ENCODE measurements around the gene STN1.
"Not testable (repeated sequence)": the region's sequence is repeated elsewhere in the genome, so short reads cannot be mapped to it uniquely, and the experiment has no call there.

The STN1 gene

DNA sequence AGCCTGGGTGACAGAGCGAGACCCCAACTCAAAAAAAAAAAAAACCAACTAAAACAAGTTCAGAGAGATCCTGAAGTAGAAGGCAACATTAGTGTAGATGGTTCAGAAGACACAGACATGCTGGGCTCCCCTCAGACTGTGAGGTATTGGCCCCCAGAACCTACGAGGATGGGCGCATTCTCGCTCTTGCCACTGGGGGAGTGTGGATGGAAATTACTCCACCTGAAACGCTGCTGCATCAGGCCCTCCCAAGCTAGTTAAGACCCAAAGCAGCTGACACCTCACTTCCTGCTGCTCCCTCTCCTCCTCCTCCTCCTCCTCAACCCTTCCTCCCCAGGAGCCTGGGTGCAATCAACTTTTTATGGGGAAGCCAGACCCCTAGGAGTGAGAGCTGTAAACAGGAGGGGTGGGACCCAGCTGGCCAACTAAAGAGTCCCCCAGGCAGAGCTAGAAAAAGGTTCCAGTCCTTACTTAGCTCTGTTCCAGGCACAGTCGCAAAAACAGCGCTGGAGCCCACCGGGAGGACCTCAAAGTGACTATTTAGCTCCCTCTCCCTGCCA is 70.0 kb downstream of the STN1 start:
- no peaks in the 10 kb centered on the region for H3K36me3 ChIP-seq (ENCODE audit: insufficient read depth, low read length)
- H3K4me3 ChIP-seq (ENCODE audit: low read depth, low read length, poor library complexity, severe bottlenecking) = no peak overlapping the region
- no peaks in the 10 kb centered on the region for H3K79me2 ChIP-seq (ENCODE audit: insufficient read depth, low read length)
- no peaks in the 10 kb centered on the region for H3K9me3 ChIP-seq (ENCODE audit: low read length)
- H3K4me1 ChIP-seq (ENCODE audit: insufficient read depth, low read length, severe bottlenecking) = peaks cover 8% of the 10 kb centered on the region
- H3K27me3 ChIP-seq (ENCODE audit: insufficient read depth, low read length) = no peaks in the 10 kb centered on the region
- TF ChIP-seq, protein P1, sequence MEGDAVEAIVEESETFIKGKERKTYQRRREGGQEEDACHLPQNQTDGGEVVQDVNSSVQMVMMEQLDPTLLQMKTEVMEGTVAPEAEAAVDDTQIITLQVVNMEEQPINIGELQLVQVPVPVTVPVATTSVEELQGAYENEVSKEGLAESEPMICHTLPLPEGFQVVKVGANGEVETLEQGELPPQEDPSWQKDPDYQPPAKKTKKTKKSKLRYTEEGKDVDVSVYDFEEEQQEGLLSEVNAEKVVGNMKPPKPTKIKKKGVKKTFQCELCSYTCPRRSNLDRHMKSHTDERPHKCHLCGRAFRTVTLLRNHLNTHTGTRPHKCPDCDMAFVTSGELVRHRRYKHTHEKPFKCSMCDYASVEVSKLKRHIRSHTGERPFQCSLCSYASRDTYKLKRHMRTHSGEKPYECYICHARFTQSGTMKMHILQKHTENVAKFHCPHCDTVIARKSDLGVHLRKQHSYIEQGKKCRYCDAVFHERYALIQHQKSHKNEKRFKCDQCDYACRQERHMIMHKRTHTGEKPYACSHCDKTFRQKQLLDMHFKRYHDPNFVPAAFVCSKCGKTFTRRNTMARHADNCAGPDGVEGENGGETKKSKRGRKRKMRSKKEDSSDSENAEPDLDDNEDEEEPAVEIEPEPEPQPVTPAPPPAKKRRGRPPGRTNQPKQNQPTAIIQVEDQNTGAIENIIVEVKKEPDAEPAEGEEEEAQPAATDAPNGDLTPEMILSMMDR (IDR thresholded peaks at IDR 0.05; ENCODE audit: low read length) = no peak
- TF ChIP-seq EZH2 (IDR thresholded peaks at IDR 0.05; ENCODE audit: borderline replicate concordance, low read length) = no peak
- H2AFZ ChIP-seq (ENCODE audit: low read length) = no peak overlapping the region
- H3K4me2 ChIP-seq (ENCODE audit: low read length) = no peak overlapping the region
- H4K20me1 ChIP-seq (ENCODE audit: insufficient read depth, low read length) = no peaks in the 10 kb centered on the region
- H3F3A ChIP-seq (ENCODE audit: insufficient read depth, low read length) = no peaks in the 10 kb centered on the region
- no peak overlapping the region for H3K9ac ChIP-seq (ENCODE audit: low read length)
- H3K9me2 ChIP-seq (ENCODE audit: low read depth, low read length) = no peaks in the 10 kb centered on the region
- no peak overlapping the region for H3K27ac ChIP-seq (ENCODE audit: low read depth, low read length, poor library complexity, severe bottlenecking)

DNA sequence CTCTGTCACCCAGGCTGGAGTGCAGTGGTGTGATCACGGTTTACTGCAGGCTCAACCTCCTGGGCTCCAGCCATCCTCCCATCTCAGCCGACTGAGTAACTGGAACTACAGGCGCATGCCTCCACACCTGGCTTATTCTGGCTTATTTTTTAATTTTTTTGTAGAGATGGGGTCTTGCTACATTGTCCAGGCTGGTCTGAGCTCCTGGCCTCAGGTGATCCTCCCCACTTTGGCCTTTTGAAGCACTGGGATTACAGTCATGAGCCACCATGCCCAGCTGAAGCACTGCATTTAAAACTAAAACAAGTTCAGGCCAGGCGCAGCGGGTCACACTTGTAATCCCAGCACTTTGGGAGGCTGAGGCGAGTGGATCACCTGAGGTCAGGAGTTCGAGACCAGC is 70.6 kb downstream of the STN1 start:
- Histone ChIP-seq H3K4me1 (ENCODE audit: insufficient read depth, low read length, severe bottlenecking) (peaks cover 8% of the 10 kb centered on the region), H3K79me2 (ENCODE audit: insufficient read depth, low read length) (no peaks in the 10 kb centered on the region), H2AFZ (ENCODE audit: low read length) (no peak overlapping the region), H3F3A (ENCODE audit: insufficient read depth, low read length) (no peaks in the 10 kb centered on the region), H3K4me2 (ENCODE audit: low read length) (no peak overlapping the region), H3K27me3 (ENCODE audit: insufficient read depth, low read length) (no peaks in the 10 kb centered on the region), H3K4me3 (ENCODE audit: low read depth, low read length, poor library complexity, severe bottlenecking) (no peak overlapping the region), H3K9ac (ENCODE audit: low read length) (no peak overlapping the region), H3K36me3 (ENCODE audit: insufficient read depth, low read length) (no peaks in the 10 kb centered on the region), H3K27ac (ENCODE audit: low read depth, low read length, poor library complexity, severe bottlenecking) (no peak overlapping the region), H4K20me1 (ENCODE audit: insufficient read depth, low read length) (no peaks in the 10 kb centered on the region), H3K9me3 (ENCODE audit: low read length) (no peaks in the 10 kb centered on the region), H3K9me2 (ENCODE audit: low read depth, low read length) (no peaks in the 10 kb centered on the region)
- no peak for TF ChIP-seq EZH2 (IDR thresholded peaks at IDR 0.05; ENCODE audit: borderline replicate concordance, low read length)
- TF ChIP-seq, protein P1 (IDR thresholded peaks at IDR 0.05; ENCODE audit: low read length) = no peak

DNA sequence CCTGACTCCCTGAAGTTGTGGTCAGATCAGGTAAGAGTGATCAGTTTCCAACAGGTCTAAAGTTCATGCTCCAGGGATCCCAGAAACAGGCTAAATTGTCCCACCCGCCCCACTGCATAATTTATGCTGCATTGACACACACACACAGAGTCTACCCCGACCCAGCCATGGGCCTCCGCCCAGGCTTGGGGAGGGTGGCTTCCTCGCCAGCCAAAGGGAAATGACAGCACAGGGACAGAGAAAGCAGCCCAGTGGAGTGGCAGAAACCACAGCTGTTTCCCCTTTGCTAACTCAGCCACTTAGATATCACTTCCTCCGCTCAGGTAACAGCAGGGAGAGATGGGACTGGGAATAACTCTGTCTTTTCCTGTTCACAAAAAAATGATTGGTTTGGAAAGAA is 72.0 kb downstream of the STN1 start:
- no peaks in the 10 kb centered on the region for H3K27me3 ChIP-seq (ENCODE audit: insufficient read depth, low read length)
- H3K9me2 ChIP-seq (ENCODE audit: low read depth, low read length) = no peaks in the 10 kb centered on the region
- H3F3A ChIP-seq (ENCODE audit: insufficient read depth, low read length) = no peaks in the 10 kb centered on the region
- H3K79me2 ChIP-seq (ENCODE audit: insufficient read depth, low read length) = no peaks in the 10 kb centered on the region
- H4K20me1 ChIP-seq (ENCODE audit: insufficient read depth, low read length) = no peaks in the 10 kb centered on the region
- no peaks in the 10 kb centered on the region for H3K36me3 ChIP-seq (ENCODE audit: insufficient read depth, low read length)
- H3K4me2 ChIP-seq (ENCODE audit: low read length) = no peak overlapping the region; the same call in 1 of the 2 replicates
- peaks cover 8% of the 10 kb centered on the region for H3K4me1 ChIP-seq (ENCODE audit: insufficient read depth, low read length, severe bottlenecking)
- H3K27ac ChIP-seq (ENCODE audit: low read depth, low read length, poor library complexity, severe bottlenecking) = no peak overlapping the region
- no peak overlapping the region for H3K4me3 ChIP-seq (ENCODE audit: low read depth, low read length, poor library complexity, severe bottlenecking)
- TF ChIP-seq EZH2 (IDR thresholded peaks at IDR 0.05; ENCODE audit: borderline replicate concordance, low read length) = no peak
- TF ChIP-seq, protein P1 (IDR thresholded peaks at IDR 0.05; ENCODE audit: low read length) = no peak
- H3K9me3 ChIP-seq (ENCODE audit: low read length) = no peaks in the 10 kb centered on the region
- no peak overlapping the region for H3K9ac ChIP-seq (ENCODE audit: low read length)
- no peak overlapping the region for H2AFZ ChIP-seq (ENCODE audit: low read length)

DNA sequence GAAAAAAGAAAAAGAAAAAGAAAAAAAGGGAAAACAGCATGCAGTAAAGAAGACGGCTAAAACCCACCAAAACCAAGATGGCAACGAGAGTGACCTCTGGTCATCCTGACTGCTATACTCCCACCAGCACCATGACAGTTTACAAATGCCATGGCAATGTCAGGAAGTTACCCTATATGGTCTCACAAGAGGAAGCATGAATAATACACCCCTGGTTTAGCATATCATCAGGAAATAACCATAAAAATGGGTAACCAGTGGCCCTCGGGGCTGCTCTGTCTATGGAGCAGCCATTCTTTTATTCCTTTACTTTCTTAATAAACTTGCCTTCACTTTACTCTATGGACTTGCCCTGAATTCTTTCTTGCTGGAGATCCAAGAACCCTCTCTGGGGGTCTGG is 72.6 kb downstream of the STN1 start:
- H3K9ac ChIP-seq (ENCODE audit: low read length); H3K4me1 ChIP-seq (ENCODE audit: insufficient read depth, low read length, severe bottlenecking); H3K4me3 ChIP-seq (ENCODE audit: low read depth, low read length, poor library complexity, severe bottlenecking); H3K4me2 ChIP-seq (ENCODE audit: low read length); H3K9me2 ChIP-seq (ENCODE audit: low read depth, low read length); H3K9me3 ChIP-seq (ENCODE audit: low read length); H4K20me1 ChIP-seq (ENCODE audit: insufficient read depth, low read length); H3F3A ChIP-seq (ENCODE audit: insufficient read depth, low read length); H3K36me3 ChIP-seq (ENCODE audit: insufficient read depth, low read length); H3K27me3 ChIP-seq (ENCODE audit: insufficient read depth, low read length); H2AFZ ChIP-seq (ENCODE audit: low read length); H3K27ac ChIP-seq (ENCODE audit: low read depth, low read length, poor library complexity, severe bottlenecking); H3K79me2 ChIP-seq (ENCODE audit: insufficient read depth, low read length): not testable (repeated sequence)

All from OCI-LY1 (cell line).